ENCODE data around the gene DAZAP1.

The DAZAP1 gene

GRCh38 chr19:1377176-1377964 is 30.0 kb upstream of the DAZAP1 start:
- DNase-seq, result no peak

GRCh38 chr19:1377965-1378785 is 29.2 kb upstream of the DAZAP1 start:
- DNase-seq, result no peak

GRCh38 chr19:1379126-1379905 is 28.1 kb upstream of the DAZAP1 start:
- DNase-seq, result no peak

- DNase-seq, result no peak
Measured at GRCh38 chr19:1379961-1380489, 27.4 kb upstream of the DAZAP1 start.

GRCh38 chr19:1382250-1382649 is 25.1 kb upstream of the DAZAP1 start:
- DNase-seq, result no peak

- no peak for DNase-seq
Measured at GRCh38 chr19:1383017-1383311, 24.4 kb upstream of the DAZAP1 start.

- peak in 1 of 2 experiments; percentile 80 for DNase-seq
Measured at GRCh38 chr19:1383312-1384084, 23.9 kb upstream of the DAZAP1 start, which contains the start of gene NDUFS7. NDUFS7 (plus strand) TSS chr19:1383907; CDS start chr19:1383927, 20 bp downstream.

GRCh38 chr19:1384085-1384462 is 23.3 kb upstream of the DAZAP1 start:
- no peak for DNase-seq

- DNase-seq, result no peak
Measured at GRCh38 chr19:1384478-1385110, 22.8 kb upstream of the DAZAP1 start.

GRCh38 chr19:1385816-1386215 is 21.6 kb upstream of the DAZAP1 start:
- no peak for DNase-seq

GRCh38 chr19:1386945-1387683 is 20.3 kb upstream of the DAZAP1 start:
- no peak for DNase-seq

- peak in 1 of 2 experiments; percentile 77 for DNase-seq
Measured at GRCh38 chr19:1387684-1388636, 19.4 kb upstream of the DAZAP1 start.

GRCh38 chr19:1388637-1389026 is 18.8 kb upstream of the DAZAP1 start:
- no peak for DNase-seq

- DNase-seq, result no peak
Measured at GRCh38 chr19:1389033-1389940, 18.1 kb upstream of the DAZAP1 start.

GRCh38 chr19:1390890-1391423 is 16.4 kb upstream of the DAZAP1 start:
- DNase-seq, result no peak

GRCh38 chr19:1392407-1392806 is 15.0 kb upstream of the DAZAP1 start:
- no peak for DNase-seq

- DNase-seq, result no peak
Measured at GRCh38 chr19:1392939-1393530, 14.4 kb upstream of the DAZAP1 start.

- DNase-seq, result no peak
Measured at GRCh38 chr19:1393841-1394240, 13.5 kb upstream of the DAZAP1 start.
